Panc1 (cell line): ENCODE results near the gene RAB27B. TPM values are rescaled to one million over a fixed set of nuclear protein-coding genes. Genes with fewer than 3 reads are reported as not detected.

Source experiments
- ATAC-seq: fragments of 200-7000 bp; cut with Tn5 transposase; 2 replicates; pipeline ENCODE4 v1.9.1; 2020; ENCODE audit warnings: mild to moderate bottlenecking, moderate library complexity
- BruUV-seq: library from RNA; stranded (reverse); fragments of 400-500 nt; replicated peaks from 2 replicates; lab custom pipeline; 2021; lab: Mats Ljungman, UMichigan
- CTCF ChIA-PET: fragments of 300-600 bp; sonication (Branson Sonifier 250); formaldehyde crosslinking; loops from one replicate; lab custom pipeline; 2022; ENCODE audit warnings: antibody characterized with exemption; lab: Charles Lee
- POLR2A ChIA-PET: fragments of 300-600 bp; sonication (Branson Sonifier 250); formaldehyde crosslinking; loops from one replicate; lab custom pipeline; 2022; ENCODE audit warnings: antibody characterized with exemption; lab: Charles Lee
- DNase-seq: peaks from one replicate; pipeline ENCODE4 v3.0.0-alpha.2; 2010; ENCODE audit warnings: low read depth, low spot score
- H3K27ac ChIP-seq: 2 replicates; pipeline ENCODE4 v1.5.1; 2011; ENCODE audit warnings: mild to moderate bottlenecking, low read length, inconsistent platforms
- H3K27me3 ChIP-seq: fragments of 200-500 bp; sonication (Bioruptor generic); 2 replicates; pipeline ENCODE4 v1.6.0; 2014; ENCODE audit warnings: low read length, inconsistent platforms; ENCODE audit not compliant: control insufficient read depth, insufficient read depth
- H3K36me3 ChIP-seq: fragments of 200-500 bp; sonication (Bioruptor generic); 2 replicates; pipeline ENCODE4 v1.5.1; 2014; ENCODE audit warnings: inconsistent platforms, mild to moderate bottlenecking, low read length, moderate library complexity; ENCODE audit not compliant: control insufficient read depth, insufficient read depth
- H3K4me1 ChIP-seq: 2 replicates; pipeline ENCODE4 v1.5.1; 2011; ENCODE audit warnings: inconsistent platforms, mild to moderate bottlenecking, low read length, moderate library complexity; ENCODE audit not compliant: control insufficient read depth, insufficient read depth
- H3K4me3 ChIP-seq, 2 experiments: 2 replicates each; pipeline ENCODE4 v1.5.1; 2011 to 2012; ENCODE audit warnings: low read depth in 2 of 2, low read length in 2 of 2, mild to moderate bottlenecking in 2 of 2, inconsistent platforms in 1 of 2, moderate library complexity in 1 of 2
- H3K9me3 ChIP-seq: fragments of 200-500 bp; sonication (Bioruptor generic); 2 replicates; pipeline ENCODE4 v1.5.1; 2014; ENCODE audit warnings: low read depth, mild to moderate bottlenecking, inconsistent platforms, low read length, moderate library complexity; ENCODE audit not compliant: control insufficient read depth, insufficient read depth
- POLR2AphosphoS5 ChIP-seq: IDR thresholded peaks from 2 replicates; pipeline ENCODE4 v1.6.1; 2012; ENCODE audit warnings: mild to moderate bottlenecking, low read depth, low read length, moderate library complexity
- SIN3A ChIP-seq: IDR thresholded peaks from 2 replicates; pipeline ENCODE4 v1.6.1; 2012; ENCODE audit warnings: low read depth, mild to moderate bottlenecking, low read length, moderate library complexity, borderline replicate concordance; ENCODE audit not compliant: insufficient read depth
- TCF7L2 ChIP-seq: IDR thresholded peaks from 2 replicates; pipeline ENCODE4 v1.6.1; 2011; ENCODE audit warnings: mild to moderate bottlenecking, low read depth, low read length, inconsistent platforms
- in situ Hi-C: cut with HindIII; loops from 2 replicates; pipeline ENCODE4 v1.10.0; 2016; ENCODE audit warnings: low sequenced_read_pairs, low pct_unique_long_range_greater_than_20kb
- intact Hi-C: fragments of 100-400 bp; cut with micrococcal nuclease; formaldehyde crosslinking; loops from one replicate; pipeline ENCODE4 v1.10.0; 2022; ENCODE audit not compliant: unreplicated experiment
- total RNA-seq: library from RNA; stranded (reverse); gene quantifications from one replicate; pipeline ENCODE4 v1.2.1, GENCODE V29; 2021; ENCODE audit not compliant: unreplicated experiment
- TF ChIP-seq, protein P1 (sequence below), 2 experiments: IDR thresholded peaks; 2 replicates each; pipeline ENCODE4 v1.6.1; 2011 to 2012; ENCODE audit warnings: low read depth in 2 of 2, control low read depth in 1 of 2, low read length in 1 of 2, mild to moderate bottlenecking in 1 of 2, moderate library complexity in 1 of 2; ENCODE audit not compliant: insufficient read depth in 1 of 2
- TF ChIP-seq, protein P2 (sequence below): fragments of 450-650 bp; IDR thresholded peaks from 2 replicates; pipeline ENCODE4 v1.5.1; 2017; ENCODE audit warnings: mild to moderate bottlenecking

RAB27B gene
- total RNA-seq, 1 experiment from 2014 or later: 3.9 TPM

DNA sequence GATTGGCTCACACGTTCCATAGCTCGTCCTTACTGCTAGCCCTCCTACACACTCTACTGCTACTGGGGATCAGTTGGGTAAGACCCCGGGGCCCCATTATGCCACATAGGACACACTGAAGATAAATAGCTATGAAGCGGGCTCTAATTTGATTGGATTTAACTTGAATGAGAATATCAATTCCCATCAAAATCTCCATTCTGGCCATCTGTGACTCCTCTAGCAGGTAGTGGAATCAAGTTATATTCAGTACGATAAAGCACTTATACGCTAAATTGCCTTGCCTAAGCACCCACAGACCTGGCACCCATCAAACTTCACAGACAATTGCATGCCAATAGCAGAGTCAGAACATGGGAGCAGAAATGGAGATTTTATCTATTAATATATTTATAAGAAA is 91.1 kb downstream of the RAB27B start:
- no peaks in the 10 kb centered on the region for H3K9me3 ChIP-seq
- H3K4me3 ChIP-seq: no peak overlapping the region
- ATAC-seq (no peak), DNase-seq (no peak)
- no peak overlapping the region for H3K27ac ChIP-seq
- intact Hi-C loops: no loop called here
- no TSS peak for BruUV-seq
- H3K36me3 ChIP-seq: no peaks in the 10 kb centered on the region
- TF ChIP-seq POLR2AphosphoS5 (no peak), TCF7L2 (no peak), SIN3A (no peak)
- TF ChIP-seq, protein P1, sequence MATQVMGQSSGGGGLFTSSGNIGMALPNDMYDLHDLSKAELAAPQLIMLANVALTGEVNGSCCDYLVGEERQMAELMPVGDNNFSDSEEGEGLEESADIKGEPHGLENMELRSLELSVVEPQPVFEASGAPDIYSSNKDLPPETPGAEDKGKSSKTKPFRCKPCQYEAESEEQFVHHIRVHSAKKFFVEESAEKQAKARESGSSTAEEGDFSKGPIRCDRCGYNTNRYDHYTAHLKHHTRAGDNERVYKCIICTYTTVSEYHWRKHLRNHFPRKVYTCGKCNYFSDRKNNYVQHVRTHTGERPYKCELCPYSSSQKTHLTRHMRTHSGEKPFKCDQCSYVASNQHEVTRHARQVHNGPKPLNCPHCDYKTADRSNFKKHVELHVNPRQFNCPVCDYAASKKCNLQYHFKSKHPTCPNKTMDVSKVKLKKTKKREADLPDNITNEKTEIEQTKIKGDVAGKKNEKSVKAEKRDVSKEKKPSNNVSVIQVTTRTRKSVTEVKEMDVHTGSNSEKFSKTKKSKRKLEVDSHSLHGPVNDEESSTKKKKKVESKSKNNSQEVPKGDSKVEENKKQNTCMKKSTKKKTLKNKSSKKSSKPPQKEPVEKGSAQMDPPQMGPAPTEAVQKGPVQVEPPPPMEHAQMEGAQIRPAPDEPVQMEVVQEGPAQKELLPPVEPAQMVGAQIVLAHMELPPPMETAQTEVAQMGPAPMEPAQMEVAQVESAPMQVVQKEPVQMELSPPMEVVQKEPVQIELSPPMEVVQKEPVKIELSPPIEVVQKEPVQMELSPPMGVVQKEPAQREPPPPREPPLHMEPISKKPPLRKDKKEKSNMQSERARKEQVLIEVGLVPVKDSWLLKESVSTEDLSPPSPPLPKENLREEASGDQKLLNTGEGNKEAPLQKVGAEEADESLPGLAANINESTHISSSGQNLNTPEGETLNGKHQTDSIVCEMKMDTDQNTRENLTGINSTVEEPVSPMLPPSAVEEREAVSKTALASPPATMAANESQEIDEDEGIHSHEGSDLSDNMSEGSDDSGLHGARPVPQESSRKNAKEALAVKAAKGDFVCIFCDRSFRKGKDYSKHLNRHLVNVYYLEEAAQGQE (IDR thresholded peaks at IDR 0.05; ENCODE audit: insufficient read depth in 1 of 2, low read depth in 2 of 2, low read length in 1 of 2): no peak
- TF ChIP-seq, protein P2, sequence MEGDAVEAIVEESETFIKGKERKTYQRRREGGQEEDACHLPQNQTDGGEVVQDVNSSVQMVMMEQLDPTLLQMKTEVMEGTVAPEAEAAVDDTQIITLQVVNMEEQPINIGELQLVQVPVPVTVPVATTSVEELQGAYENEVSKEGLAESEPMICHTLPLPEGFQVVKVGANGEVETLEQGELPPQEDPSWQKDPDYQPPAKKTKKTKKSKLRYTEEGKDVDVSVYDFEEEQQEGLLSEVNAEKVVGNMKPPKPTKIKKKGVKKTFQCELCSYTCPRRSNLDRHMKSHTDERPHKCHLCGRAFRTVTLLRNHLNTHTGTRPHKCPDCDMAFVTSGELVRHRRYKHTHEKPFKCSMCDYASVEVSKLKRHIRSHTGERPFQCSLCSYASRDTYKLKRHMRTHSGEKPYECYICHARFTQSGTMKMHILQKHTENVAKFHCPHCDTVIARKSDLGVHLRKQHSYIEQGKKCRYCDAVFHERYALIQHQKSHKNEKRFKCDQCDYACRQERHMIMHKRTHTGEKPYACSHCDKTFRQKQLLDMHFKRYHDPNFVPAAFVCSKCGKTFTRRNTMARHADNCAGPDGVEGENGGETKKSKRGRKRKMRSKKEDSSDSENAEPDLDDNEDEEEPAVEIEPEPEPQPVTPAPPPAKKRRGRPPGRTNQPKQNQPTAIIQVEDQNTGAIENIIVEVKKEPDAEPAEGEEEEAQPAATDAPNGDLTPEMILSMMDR: no peak
- H3K27me3 ChIP-seq: no peaks in the 10 kb centered on the region
- ChIA-PET CTCF (no interaction called here), POLR2A (no interaction called here)
- in situ Hi-C loops: no loop called here
- no peaks in the 10 kb centered on the region for H3K4me1 ChIP-seq

DNA sequence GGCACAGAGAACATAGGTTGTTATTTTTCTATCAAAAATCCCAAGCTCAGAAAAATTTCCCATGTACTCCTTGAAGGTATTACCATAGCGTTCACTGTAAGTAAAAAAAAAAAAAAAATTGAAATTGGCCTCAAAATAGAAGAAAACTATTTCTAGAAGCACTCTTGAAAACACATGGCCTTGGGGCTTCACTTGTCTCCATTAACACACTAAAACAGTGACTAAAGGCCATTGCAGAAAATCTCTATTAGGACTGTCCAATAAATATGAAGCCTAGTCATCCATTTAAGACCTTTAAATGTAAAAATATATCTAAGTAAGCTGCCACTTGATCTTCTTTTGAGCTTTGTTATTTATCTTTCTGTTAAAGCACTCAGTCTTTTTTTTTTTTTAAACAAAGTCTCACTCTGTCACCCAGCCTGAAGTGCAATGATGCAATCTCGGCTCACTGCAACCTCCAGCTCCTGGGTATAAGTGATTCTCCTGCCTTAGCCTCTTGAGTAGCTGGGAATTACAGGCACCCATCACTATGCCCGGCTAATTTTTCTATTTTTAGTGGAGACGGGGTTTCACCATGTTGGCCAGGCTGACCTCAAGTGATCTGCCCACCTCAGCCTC is 95.2 kb downstream of the RAB27B start:
- ChIA-PET CTCF (no interaction called here), POLR2A (no interaction called here)
- BruUV-seq: no TSS peak
- intact Hi-C loops (no loop called here), in situ Hi-C loops (no loop called here)
- no peaks in the 10 kb centered on the region for H3K9me3 ChIP-seq
- no peak overlapping the region for H3K27ac ChIP-seq
- no peaks in the 10 kb centered on the region for H3K27me3 ChIP-seq
- DNase-seq: no peak
- TF ChIP-seq SIN3A (no peak), POLR2AphosphoS5 (no peak), TCF7L2 (no peak)
- TF ChIP-seq, protein P2: no peak
- TF ChIP-seq, protein P1 (IDR thresholded peaks at IDR 0.05; ENCODE audit: insufficient read depth in 1 of 2, low read depth in 2 of 2, low read length in 1 of 2): no peak
- H3K4me1 ChIP-seq: no peaks in the 10 kb centered on the region
- ATAC-seq: no peak
- no peak overlapping the region for H3K4me3 ChIP-seq
- no peaks in the 10 kb centered on the region for H3K36me3 ChIP-seq
